GM20431 (cell line): Measurements from ENCODE around the gene VSIG4.

Source experiments
- in situ Hi-C: fragments of 300-500 bp; cut with MseI, MboI; formaldehyde crosslinking; loops from one replicate; pipeline ENCODE4 v1.15.0; 2020; ENCODE audit warnings: low sequenced_read_pairs; ENCODE audit not compliant: unreplicated experiment

VSIG4 gene

GRCh38 chrX:66028936-66029335, 10.9 kb downstream of the VSIG4 start:
- in situ Hi-C loops = no loop called here

GRCh38 chrX:66024570-66024969, 15.3 kb downstream of the VSIG4 start:
- in situ Hi-C loops = no loop called here

- in situ Hi-C loops = no loop called here
Observed at GRCh38 chrX:66024092-66024467, 15.8 kb downstream of the VSIG4 start.

DNA sequence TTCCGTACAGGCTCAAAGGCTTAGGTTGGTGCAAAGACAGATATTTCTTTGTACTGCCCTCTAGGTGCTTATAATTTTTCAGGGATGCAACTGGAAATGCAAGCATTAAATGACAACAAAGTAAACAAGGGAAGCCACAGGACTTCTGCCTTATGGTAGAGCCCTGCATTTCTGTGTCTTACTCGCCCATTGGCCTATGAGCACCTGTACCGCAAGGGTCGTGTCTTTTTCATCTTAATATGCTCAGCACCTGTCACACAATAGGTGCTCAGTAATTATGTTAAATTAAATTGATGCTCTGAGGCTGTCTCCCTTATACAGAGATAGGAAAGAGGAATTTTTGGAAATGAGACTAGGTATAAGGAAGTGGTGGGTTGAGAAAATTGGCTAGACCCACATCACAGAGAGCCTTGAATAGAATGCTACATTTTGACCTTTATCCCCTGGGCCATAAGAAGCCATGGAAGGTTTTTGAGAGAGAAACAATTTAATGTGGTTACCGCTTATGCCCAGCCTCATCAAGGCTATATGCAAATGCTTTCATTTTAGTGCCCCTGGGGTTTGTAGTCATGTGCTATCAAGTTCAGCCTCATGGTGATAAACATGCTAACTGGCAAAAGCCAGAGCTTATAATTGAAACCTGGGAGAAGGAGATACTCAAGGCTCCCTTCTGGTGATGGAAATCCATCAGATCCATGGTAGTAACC, 16.3 kb downstream of the VSIG4 start:
- in situ Hi-C loops = no loop called here

GRCh38 chrX:66022632-66023384, 17.1 kb downstream of the VSIG4 start:
- in situ Hi-C loops = no loop called here

DNA sequence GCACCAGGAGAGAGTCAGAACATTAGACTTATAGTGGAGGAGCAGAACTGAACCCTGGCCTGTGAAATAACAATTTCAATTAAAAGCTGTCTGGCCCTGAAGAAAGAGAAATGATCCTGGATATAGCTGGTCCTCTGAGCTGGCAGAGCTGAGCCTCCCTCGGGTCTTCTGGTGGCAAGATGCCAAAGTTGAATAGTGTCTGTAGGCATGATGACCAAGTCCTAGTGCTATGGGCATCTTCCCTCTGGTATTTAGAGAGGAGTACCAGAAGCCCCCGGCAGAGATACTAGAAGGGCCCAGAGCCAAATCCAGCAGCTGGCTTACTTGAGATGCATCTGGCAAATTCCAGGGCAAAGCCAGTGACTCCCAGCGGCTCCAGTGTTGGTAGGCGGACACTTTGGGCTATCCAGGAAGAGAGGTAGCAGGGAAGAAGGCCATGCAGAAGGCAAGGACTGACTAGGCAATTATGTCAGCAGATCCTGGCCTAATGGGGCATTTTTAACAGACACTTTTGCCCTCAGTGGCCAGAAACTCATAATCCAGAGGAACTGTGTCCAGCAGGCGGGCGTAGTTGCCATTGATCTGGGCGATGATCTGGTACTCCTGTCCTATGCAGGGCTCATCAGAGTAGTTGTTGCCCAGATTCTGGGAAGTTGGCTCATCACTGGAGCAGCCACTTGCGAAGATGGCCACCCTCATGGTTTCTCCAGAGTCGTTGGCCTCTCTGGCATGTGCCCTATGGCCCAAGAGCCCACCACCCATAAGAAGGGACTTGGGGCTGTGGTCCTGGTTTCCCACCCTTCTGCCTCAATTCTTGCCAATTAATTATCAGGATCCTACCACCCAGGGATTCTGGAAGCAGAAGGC, 17.9 kb downstream of the VSIG4 start:
- in situ Hi-C loops = no loop called here

DNA sequence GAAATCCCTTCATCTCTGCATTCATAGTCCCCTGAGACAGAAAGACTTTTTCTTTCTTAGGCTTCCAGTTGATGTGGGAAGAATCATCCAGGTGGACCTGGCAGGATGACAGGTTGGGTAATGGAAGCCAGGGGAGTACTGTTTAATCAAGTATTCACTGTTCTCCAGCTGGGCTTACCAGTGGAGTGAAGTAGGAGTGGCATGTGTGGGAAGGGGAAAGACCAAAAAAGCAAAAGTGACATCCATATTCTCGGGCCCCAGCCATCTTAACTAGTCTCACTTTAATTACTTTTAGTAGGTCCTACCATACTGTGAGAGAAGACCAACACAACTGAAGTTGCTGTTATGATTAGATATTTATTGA, 18.5 kb downstream of the VSIG4 start:
- in situ Hi-C loops = no loop called here

GRCh38 chrX:66020631-66021334, 19.1 kb downstream of the VSIG4 start:
- in situ Hi-C loops = no loop called here

DNA sequence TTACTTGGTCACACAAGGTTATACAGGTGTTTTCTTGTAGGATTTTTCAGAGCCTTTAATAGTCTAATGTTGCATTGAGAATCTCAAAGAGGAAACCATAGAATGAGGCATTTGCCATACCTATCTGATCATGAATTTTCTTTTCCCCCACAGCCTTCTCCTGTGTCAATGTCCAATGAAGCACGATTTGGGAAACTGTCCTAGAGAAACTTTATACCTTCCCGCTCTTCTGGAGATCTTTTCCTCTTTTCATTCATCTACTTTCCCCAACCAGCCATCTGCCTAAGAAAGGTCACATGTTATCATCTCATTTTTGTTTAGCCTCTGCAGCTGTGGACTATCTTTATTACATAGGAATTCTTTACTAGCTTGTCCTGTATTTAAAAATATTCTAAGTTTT, 19.9 kb downstream of the VSIG4 start:
- in situ Hi-C loops = no loop called here

DNA sequence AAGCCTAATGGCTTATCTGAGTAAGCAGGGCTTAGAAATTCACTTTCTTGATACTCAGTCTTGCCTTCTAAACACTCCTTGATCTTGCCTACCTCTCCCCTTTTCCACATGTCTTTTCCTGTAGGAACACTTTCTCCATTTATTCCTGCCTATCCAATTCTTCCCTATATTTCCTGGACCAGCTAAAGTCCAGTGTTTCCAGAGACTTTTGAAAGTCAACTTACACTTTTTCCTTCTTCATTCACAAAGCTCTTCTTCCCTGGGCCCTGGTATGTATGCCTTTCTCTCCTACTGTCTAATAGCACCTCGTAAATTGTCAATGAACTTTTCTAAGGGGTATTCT, 20.6 kb downstream of the VSIG4 start:
- in situ Hi-C loops = no loop called here

GRCh38 chrX:66018585-66019309, 21.1 kb downstream of the VSIG4 start:
- in situ Hi-C loops = no loop called here

GRCh38 chrX:66017659-66018170, 22.2 kb downstream of the VSIG4 start:
- in situ Hi-C loops = no loop called here

GRCh38 chrX:66016905-66017658, 22.8 kb downstream of the VSIG4 start:
- in situ Hi-C loops = no loop called here

DNA sequence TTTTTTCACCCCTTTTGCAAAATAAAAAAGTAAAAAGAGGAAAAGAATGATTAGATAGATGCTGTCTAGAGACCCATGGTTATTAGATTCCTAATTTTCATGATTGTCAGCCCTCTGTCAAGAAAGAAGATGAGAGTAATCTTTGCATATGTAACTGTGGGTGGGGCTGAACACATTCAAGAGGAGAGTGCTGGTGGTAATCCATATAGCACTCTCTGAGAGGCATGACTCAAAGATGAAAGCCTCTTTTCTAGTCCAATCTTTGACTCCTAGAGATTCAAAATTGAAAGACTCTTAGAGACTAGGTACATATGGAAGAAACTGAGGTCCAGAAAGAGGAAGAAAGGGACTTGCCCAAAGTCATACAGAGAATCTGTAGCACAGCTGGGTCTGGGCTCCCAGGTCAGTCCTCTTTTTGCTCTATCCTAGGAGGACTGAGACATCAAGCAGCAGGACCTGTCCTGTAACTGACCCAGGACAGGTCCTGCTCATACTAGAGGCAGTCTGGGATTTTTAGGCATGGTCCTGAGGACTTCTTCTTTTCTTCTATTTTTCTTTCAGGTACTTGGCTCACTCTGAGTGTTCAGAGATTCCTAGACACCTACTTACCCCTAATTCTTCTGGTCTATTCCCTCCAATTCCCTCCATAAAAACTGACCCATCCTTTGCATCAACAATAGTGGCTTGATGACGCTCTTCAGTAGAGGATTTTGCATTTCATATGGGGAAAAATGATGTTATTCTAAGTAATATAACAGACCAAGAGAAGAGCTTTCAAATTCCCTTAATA, 23.8 kb downstream of the VSIG4 start:
- in situ Hi-C loops = no loop called here

DNA sequence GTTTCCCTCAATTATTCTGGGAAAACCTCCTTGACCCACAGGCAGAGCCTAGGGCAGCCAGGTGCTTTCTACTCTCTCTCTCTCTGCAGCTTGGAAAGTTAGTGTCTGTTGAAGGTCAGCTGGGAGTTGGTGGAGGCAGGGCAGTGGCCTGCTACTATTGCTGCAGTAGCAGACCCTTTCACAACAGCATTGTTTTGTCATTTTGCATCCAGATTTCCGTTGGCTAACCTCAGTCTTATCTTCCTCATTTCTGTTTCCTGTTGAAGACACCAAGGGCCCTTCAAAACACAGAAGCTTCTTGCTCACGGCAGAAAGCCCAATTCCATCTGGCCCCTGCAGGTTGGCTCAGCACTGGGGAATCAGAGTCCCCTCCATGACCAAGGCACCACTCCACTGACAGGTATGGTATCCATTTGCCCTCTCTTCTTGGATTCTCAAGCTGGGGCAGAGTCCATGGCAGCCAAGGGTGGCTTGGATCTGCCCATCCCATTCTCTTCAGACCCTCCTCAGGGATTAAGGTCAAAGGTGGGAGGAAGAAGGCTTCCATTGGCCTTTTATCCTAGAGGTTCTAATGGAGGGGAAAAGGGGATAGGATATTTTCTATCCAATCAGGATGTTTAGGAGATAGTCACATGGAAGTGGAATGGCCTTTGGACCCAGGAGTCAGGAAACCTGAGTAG, 24.6 kb downstream of the VSIG4 start:
- in situ Hi-C loops = no loop called here

- in situ Hi-C loops = no loop called here
Observed at GRCh38 chrX:66014556-66014955, 25.3 kb downstream of the VSIG4 start.

- in situ Hi-C loops = no loop called here
Observed at GRCh38 chrX:66014084-66014483, 25.8 kb downstream of the VSIG4 start.
